Suprapubic skin (tissue), 4 donors: ENCODE data around the gene PLXNA4. TPM values are rescaled to one million over a fixed set of nuclear protein-coding genes. Genes with fewer than 3 reads are reported as not detected.
A peak's percentile ranks its signal among the peaks of the same experiment; 100 is the strongest.

ENCODE experiments used
- DNase-seq, 2 donors: peaks; one replicate each; pipeline ENCODE4 v3.0.0-alpha.2; 2019; ENCODE audit warnings: low spot score in 2 of 2
- H3K27ac ChIP-seq: fragments of 200-600 bp; sonication (generic); one replicate; pipeline ENCODE4 v1.5.1; 2019
- H3K27me3 ChIP-seq: fragments of 200-600 bp; sonication (generic); one replicate; pipeline ENCODE4 v1.5.1; 2019
- H3K36me3 ChIP-seq: fragments of 200-600 bp; sonication (generic); one replicate; pipeline ENCODE4 v1.5.1; 2019
- H3K4me1 ChIP-seq: fragments of 200-600 bp; sonication (generic); one replicate; pipeline ENCODE4 v1.5.1; 2019
- H3K4me3 ChIP-seq: fragments of 200-600 bp; sonication (generic); one replicate; pipeline ENCODE4 v1.5.1; 2019; ENCODE audit warnings: mild to moderate bottlenecking
- H3K9me3 ChIP-seq: fragments of 200-600 bp; sonication (generic); one replicate; pipeline ENCODE4 v1.5.1; 2019
- CTCF ChIP-seq, 2 donors: fragments of 200-600 bp in 1 of 2; fragments of 450-650 bp in 1 of 2; sonication (generic) in 1 of 2; IDR thresholded peaks; one replicate each; pipeline ENCODE4 v1.5.1; 2016 to 2019; ENCODE audit warnings: antibody characterized with exemption in 2 of 2, mild to moderate bottlenecking in 1 of 2, moderate library complexity in 1 of 2
- EP300 ChIP-seq: sonication (generic); formaldehyde crosslinking; IDR thresholded peaks from one replicate; pipeline ENCODE4 v1.6.1; 2017; ENCODE audit warnings: antibody characterized with exemption
- POLR2A ChIP-seq, 2 donors: fragments of 450-650 bp; IDR thresholded peaks; one replicate each; pipeline ENCODE4 v1.6.1; 2017; ENCODE audit warnings: antibody characterized with exemption in 2 of 2, mild to moderate bottlenecking in 2 of 2, moderate library complexity in 2 of 2
- POLR2AphosphoS5 ChIP-seq, 3 donors: sonication (generic); formaldehyde crosslinking; IDR thresholded peaks; one replicate each; pipeline ENCODE4 v1.6.1; 2017; ENCODE audit warnings: antibody characterized with exemption in 3 of 3
- WGBS: methylation state at CpG from one replicate; pipeline ENCODE4 v1.1.5; 2018; 5-methylcytosine and 5-hydroxymethylcytosine counted together
- total RNA-seq, 4 donors: library from RNA; depleted of rRNA; stranded (reverse); fragments of >200 nt; gene quantifications; one replicate each; pipeline ENCODE4 v1.1.0, GENCODE V29; 2016

PLXNA4 gene
- total RNA-seq, 4 donors from 2014 or later = 5.4 to 10.7 (median 7.1) TPM

- Histone ChIP-seq H3K27me3 (peaks cover 17% of the 10 kb centered on the region), H3K36me3 (no peaks in the 10 kb centered on the region), H3K4me3 (no peak overlapping the region), H3K9me3 (no peaks in the 10 kb centered on the region), H3K27ac (no peak overlapping the region), H3K4me1 (no peaks in the 10 kb centered on the region)
- 91% methylated on average over 2 of the region's 2 CpGs for whole genome bisulfite sequencing
- no peak for DNase-seq
- TF ChIP-seq POLR2AphosphoS5 (IDR thresholded peaks at IDR 0.05) (no peak), EP300 (no peak), CTCF (IDR thresholded peaks at IDR 0.05) (no peak), POLR2A (IDR thresholded peaks at IDR 0.05) (no peak)
Observed at GRCh38 chr7:132424277-132424676, 152.0 kb downstream of the PLXNA4 start.

GRCh38 chr7:132423594-132424200 lies 152.6 kb downstream of the PLXNA4 start:
- no peak overlapping the region for H3K27ac ChIP-seq
- no peaks in the 10 kb centered on the region for H3K9me3 ChIP-seq
- 63% methylated on average over 10 of the region's 10 CpGs for WGBS
- H3K27me3 ChIP-seq = peaks cover 17% of the 10 kb centered on the region
- H3K4me3 ChIP-seq = no peak overlapping the region
- TF ChIP-seq POLR2A (IDR thresholded peaks at IDR 0.05) = no peak
- no peak for TF ChIP-seq POLR2AphosphoS5 (IDR thresholded peaks at IDR 0.05)
- no peak for TF ChIP-seq CTCF (IDR thresholded peaks at IDR 0.05)
- no peak for TF ChIP-seq EP300
- DNase-seq = no peak
- no peaks in the 10 kb centered on the region for H3K4me1 ChIP-seq
- no peaks in the 10 kb centered on the region for H3K36me3 ChIP-seq

GRCh38 chr7:132422502-132423111 lies 153.7 kb downstream of the PLXNA4 start:
- Histone ChIP-seq H3K4me1 (no peaks in the 10 kb centered on the region), H3K27me3 (peaks cover 10% of the 10 kb centered on the region), H3K4me3 (no peak overlapping the region), H3K9me3 (no peaks in the 10 kb centered on the region), H3K27ac (peak overlapping the region; percentile 2), H3K36me3 (no peaks in the 10 kb centered on the region)
- TF ChIP-seq POLR2A (IDR thresholded peaks at IDR 0.05) (no peak), CTCF (IDR thresholded peaks at IDR 0.05) (no peak), POLR2AphosphoS5 (IDR thresholded peaks at IDR 0.05) (no peak), EP300 (no peak)
- no peak for DNase-seq
- 50% methylated on average over 12 of the region's 12 CpGs for WGBS

- no peak for DNase-seq
- no peak for TF ChIP-seq POLR2A (IDR thresholded peaks at IDR 0.05)
- no peak for TF ChIP-seq EP300
- no peak for TF ChIP-seq POLR2AphosphoS5 (IDR thresholded peaks at IDR 0.05)
- TF ChIP-seq CTCF (IDR thresholded peaks at IDR 0.05) = no peak
- 88% methylated on average over 2 of the region's 2 CpGs for WGBS
- Histone ChIP-seq H3K4me1 (no peaks in the 10 kb centered on the region), H3K36me3 (no peaks in the 10 kb centered on the region), H3K27ac (no peak overlapping the region), H3K4me3 (no peak overlapping the region), H3K27me3 (peaks cover 2% of the 10 kb centered on the region), H3K9me3 (no peaks in the 10 kb centered on the region)
Observed at GRCh38 chr7:132420527-132420926, 155.7 kb downstream of the PLXNA4 start.

GRCh38 chr7:132419542-132419941 lies 156.7 kb downstream of the PLXNA4 start:
- no peaks in the 10 kb centered on the region for H3K9me3 ChIP-seq
- H3K36me3 ChIP-seq = no peaks in the 10 kb centered on the region
- no peak for DNase-seq
- no peaks in the 10 kb centered on the region for H3K4me1 ChIP-seq
- TF ChIP-seq POLR2AphosphoS5 (IDR thresholded peaks at IDR 0.05) (no peak), POLR2A (IDR thresholded peaks at IDR 0.05) (no peak), CTCF (IDR thresholded peaks at IDR 0.05) (no peak), EP300 (no peak)
- 69% methylated on average over 2 of the region's 2 CpGs for WGBS
- H3K4me3 ChIP-seq = no peak overlapping the region
- no peak overlapping the region for H3K27ac ChIP-seq
- H3K27me3 ChIP-seq = peaks cover 2% of the 10 kb centered on the region
